RWPE1 (cell line): ENCODE results near the gene FOXN1.

Source experiments
- CTCF ChIA-PET: fragments of 350-600 bp; sonication (Branson Sonifier 250); formaldehyde crosslinking; extraction: SDS; loops from one replicate; lab custom pipeline; 2021; lab: Yijun Ruan, JAX
- POLR2A ChIA-PET: fragments of 400-600 bp; formaldehyde crosslinking; extraction: SDS; loops from one replicate; lab custom pipeline; 2020; ENCODE audit warnings: antibody characterized with exemption; ENCODE audit not compliant: low non-redundant PET; lab: Yijun Ruan, JAX
- DNase-seq: peaks from one replicate; pipeline ENCODE4 v3.0.0; 2012; ENCODE audit warnings: low spot score
- H3K27ac ChIP-seq: fragments of 450-650 bp; 2 replicates; pipeline ENCODE4 v1.5.1; 2017
- CTCF ChIP-seq: fragments of 450-650 bp; conservative IDR thresholded peaks from 2 replicates; pipeline ENCODE4 v1.5.1; 2017; ENCODE audit warnings: low read depth, mild to moderate bottlenecking

FOXN1 gene

DNA sequence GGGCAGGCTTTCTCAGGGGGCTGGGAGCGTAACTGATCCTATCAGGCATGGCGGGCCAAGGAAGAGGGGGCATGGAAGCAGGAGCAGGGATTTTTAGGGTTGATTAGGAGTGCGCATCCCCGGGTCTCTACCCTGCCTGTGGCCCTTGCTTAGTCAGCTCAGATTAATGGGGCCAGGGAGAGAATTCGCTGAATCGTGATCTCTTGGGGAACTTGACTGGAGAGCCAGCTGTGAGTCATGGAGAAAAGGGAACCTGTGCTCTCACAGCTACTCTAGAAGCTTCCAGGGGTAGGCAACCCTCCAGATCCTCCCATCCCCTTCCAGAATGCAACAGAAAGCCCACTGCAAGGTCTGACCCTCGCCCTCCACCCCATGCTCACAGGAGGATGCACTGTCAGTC lies 3.6 kb downstream of the FOXN1 start:
- no peak for TF ChIP-seq CTCF
- ChIA-PET CTCF (interaction anchor here (0.6 to 0.7 kb wide), 2 partner anchors 26 to 143 kb away, joined by 3 to 6 read pairs; no protein-coding TSS in a partner anchor), POLR2A (no interaction called here)
- H3K27ac ChIP-seq = no peak overlapping the region
- peak; percentile 34 for DNase-seq

DNA sequence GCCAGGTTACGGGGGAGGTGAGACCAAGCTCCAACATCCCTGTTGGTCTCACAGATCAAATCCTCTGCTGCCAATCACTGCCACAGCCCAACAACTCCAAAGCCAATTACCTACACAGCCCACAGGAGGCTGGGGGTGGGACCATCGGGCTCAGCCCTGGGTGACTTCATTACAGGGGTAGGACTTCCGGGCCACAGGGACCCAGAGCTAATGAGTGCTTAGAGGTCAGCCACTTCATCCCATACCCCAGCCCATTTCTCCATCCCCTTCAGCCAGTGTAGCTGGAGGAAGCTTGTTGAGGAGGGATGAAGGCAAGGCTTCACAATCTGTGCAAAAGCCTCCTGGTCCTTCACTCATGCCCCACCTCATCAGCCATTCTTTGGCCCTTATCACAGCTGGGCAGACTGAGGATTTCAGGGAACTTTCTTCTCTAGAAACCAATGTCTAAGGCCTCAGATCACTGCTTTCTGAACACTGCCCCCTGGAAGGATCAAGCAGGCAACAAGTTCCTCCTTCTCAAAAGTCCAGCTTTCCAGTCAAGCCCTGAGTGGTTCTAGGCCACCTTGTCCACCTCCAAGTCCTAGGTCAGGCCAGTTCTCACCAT lies 5.8 kb downstream of the FOXN1 start:
- TF ChIP-seq CTCF = no peak
- DNase-seq = no peak
- CTCF ChIA-PET = interaction anchor here (0.7 kb wide), 1 partner anchor 9 kb away, joined by 3 read pairs; no protein-coding TSS in a partner anchor
- POLR2A ChIA-PET = no interaction called here
- H3K27ac ChIP-seq = no peak overlapping the region

DNA sequence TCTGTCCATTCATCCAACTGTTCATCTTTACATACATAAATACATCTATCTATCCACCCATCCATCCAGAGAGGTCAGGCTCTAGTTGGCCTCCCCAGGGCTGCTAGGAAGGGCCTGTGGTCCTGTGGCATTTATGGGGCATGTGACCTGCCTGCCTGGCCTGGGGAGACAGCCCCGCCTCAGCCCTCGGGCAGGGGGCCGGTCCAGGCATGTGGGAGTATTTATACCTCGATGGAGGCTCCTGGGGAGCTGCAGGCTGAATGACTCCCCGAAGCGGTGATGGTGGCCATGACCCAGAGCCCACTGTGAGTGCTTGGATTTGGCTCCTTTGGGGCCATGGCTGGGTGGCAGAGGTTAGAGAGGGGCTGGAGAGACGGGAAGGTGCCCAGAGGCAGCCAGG lies 7.3 kb downstream of the FOXN1 start:
- ChIA-PET CTCF (interaction anchor here (0.5 to 0.7 kb wide), 4 partner anchors 9 to 679 kb away, joined by 3 to 7 read pairs (median 3); no protein-coding TSS in a partner anchor), POLR2A (no interaction called here)
- no peak for DNase-seq
- H3K27ac ChIP-seq = peak overlapping the region; percentile 63
- TF ChIP-seq CTCF = no peak

DNA sequence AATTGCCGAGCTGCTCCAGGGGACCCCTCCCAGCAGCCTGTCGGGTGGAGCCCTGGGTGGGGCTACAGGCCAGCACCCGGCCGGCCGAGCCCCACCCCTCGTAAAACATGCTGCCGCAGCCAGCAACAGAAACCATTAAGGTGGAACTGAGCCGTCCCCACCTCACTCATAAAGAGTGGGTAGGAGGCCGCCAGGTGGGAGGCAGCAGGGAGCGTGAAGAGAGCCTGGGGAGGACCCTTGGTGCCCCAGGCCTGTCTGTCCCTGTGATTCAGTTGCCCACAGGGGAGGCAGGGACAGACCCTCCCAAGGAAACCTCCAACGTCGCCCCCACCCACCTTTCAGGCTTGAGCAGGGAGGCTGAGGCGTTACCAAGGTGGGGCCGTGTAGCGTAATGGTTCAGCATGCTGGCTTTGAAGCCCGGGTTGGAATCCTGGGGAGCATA lies 8.4 kb downstream of the FOXN1 start:
- DNase-seq = no peak
- ChIA-PET CTCF (no interaction called here), POLR2A (no interaction called here)

GRCh38 chr17:28515518-28515917 lies 9.4 kb downstream of the FOXN1 start:
- no peak for TF ChIP-seq CTCF
- ChIA-PET CTCF (no interaction called here), POLR2A (no interaction called here)
- no peak for DNase-seq
- H3K27ac ChIP-seq = no peak overlapping the region

More for the DNA sequence above, 8.4 kb downstream of the FOXN1 start:
- no peak for TF ChIP-seq CTCF
- H3K27ac ChIP-seq = peak overlapping the region; percentile 63

GRCh38 chr17:28518132-28518531 lies 12.0 kb downstream of the FOXN1 start:
- H3K27ac ChIP-seq = no peak overlapping the region
- DNase-seq = no peak
- POLR2A ChIA-PET = no interaction called here
- CTCF ChIA-PET = no interaction called here
- TF ChIP-seq CTCF = no peak
